IPS-15b (cell line): ENCODE results near the gene ASNSD1.
"Not testable (repeated sequence)": the region's sequence is repeated elsewhere in the genome, so short reads cannot be mapped to it uniquely, and the experiment has no call there.

Source experiments
- H3K27me3 ChIP-seq: one replicate; pipeline ENCODE4 v1.6.1; 2013; ENCODE audit warnings: low read length; ENCODE audit not compliant: control insufficient read depth, insufficient read depth
- H3K36me3 ChIP-seq: one replicate; pipeline ENCODE4 v1.6.1; 2013; ENCODE audit warnings: low read length; ENCODE audit not compliant: control insufficient read depth, insufficient read depth
- H3K4me1 ChIP-seq: one replicate; pipeline ENCODE4 v1.6.1; 2013; ENCODE audit warnings: mild to moderate bottlenecking, low read length; ENCODE audit not compliant: control insufficient read depth, insufficient read depth
- H3K4me3 ChIP-seq: one replicate; pipeline ENCODE4 v1.5.1; 2013; ENCODE audit warnings: low read depth, low read length
- H3K9ac ChIP-seq: one replicate; pipeline ENCODE4 v1.6.1; 2013; ENCODE audit warnings: low read depth, mild to moderate bottlenecking, low read length
- H3K9me3 ChIP-seq: one replicate; pipeline ENCODE4 v1.6.1; 2013; ENCODE audit warnings: mild to moderate bottlenecking, low read length; ENCODE audit not compliant: control insufficient read depth, insufficient read depth

ASNSD1 gene

DNA sequence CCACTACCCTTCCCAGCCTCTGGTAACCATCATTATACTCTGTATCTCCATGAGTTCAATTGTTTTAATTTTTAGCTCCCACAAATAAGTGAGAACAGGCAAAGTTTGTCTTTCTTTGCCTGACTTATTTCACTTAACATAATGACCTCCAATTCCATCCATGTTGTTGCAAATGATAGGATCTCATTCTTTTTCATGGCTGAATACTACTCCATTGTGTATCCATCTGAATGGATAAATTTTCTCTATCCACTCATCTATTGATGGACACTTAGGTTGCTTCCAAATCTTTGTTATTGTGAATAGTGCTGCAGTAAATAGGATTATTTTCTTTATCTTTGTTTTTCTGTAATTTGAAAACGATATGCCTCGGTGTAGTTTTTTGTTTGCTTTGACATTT is 39.4 kb downstream of the ASNSD1 start:
- H3K4me1 ChIP-seq, result no peaks in the 10 kb centered on the region
- no peaks in the 10 kb centered on the region for H3K9me3 ChIP-seq
- no peaks in the 10 kb centered on the region for H3K36me3 ChIP-seq
- H3K27me3 ChIP-seq, result no peaks in the 10 kb centered on the region
- H3K4me3 ChIP-seq, result no peak overlapping the region
- no peak overlapping the region for H3K9ac ChIP-seq

DNA sequence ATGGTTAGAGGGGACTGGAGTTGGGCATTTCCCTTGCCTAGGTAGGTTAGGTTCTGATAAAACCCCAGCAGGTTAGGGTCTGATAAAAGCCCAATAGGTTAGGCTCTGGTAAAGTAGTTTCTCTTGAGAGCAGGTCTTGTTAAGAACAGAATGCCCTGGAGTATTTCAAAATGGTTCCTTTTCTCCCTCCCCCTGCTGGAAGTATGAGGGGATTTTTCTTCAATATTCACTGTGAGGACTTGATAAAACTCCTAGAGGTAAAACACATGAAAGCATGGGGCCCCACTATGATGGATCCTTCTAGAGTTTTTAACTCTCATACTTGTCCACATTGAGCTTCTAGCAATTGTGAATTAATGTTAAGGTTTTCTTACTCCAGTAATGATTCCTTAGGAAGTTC is 40.8 kb downstream of the ASNSD1 start:
- Histone ChIP-seq H3K36me3 (no peaks in the 10 kb centered on the region), H3K9ac (no peak overlapping the region), H3K27me3 (no peaks in the 10 kb centered on the region), H3K4me3 (no peak overlapping the region), H3K9me3 (no peaks in the 10 kb centered on the region), H3K4me1 (no peaks in the 10 kb centered on the region)

DNA sequence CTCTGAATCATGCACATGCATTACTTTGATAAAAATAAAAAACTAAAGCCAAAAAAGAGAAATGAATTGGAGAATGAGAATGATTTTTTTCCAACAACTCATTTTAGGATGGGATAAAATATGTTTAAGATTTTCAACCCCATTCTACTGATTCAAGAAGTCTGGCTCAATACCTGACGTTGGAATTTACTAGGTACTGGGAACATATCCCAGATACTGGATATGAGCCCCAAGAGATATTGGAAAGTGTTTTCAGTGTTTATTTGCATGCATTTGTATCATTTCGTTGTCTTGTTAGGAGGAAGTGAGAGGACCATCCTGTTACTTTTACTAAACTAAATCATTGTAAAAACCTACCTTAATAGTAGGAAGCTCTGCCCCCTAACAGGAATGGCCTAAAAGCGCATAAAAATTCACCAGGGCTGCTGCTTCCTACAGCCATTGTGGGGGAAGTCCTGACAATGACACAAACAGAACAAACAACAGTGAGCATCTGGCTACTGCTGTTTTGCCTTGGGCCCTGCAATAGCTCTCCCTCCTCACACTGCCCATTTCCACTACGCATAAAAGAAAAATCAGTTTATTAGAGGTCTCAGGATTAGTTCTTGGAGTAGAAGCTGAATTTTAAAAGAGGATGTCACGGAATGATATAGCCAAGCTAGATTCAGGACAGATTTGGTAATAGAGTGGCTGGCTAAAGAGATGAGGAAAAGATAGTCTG is 48.4 kb downstream of the ASNSD1 start:
- Histone ChIP-seq H3K36me3 (no peaks in the 10 kb centered on the region), H3K4me1 (no peaks in the 10 kb centered on the region), H3K9ac (no peak overlapping the region), H3K9me3 (no peaks in the 10 kb centered on the region), H3K27me3 (no peaks in the 10 kb centered on the region), H3K4me3 (no peak overlapping the region)

DNA sequence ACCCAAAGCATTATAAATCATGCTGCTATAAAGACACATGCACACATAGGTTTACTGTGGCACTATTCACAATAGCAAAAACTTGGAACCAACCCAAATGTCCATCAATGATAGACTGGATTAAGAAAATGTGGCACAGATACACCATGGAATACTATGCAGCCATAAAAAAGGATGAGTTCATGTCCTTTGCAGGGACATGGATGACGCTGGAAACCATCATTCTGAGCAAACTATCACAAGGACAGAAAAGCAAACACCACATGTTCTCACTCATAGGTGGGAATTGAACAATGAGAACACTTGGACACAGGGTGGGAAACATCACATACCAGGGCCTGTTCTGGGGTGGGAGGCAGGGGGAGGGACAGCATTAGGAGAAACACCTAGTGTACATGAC is 56.3 kb downstream of the ASNSD1 start:
- not testable (repeated sequence) for H3K9me3 ChIP-seq, H3K36me3 ChIP-seq, H3K27me3 ChIP-seq, H3K9ac ChIP-seq, H3K4me3 ChIP-seq, H3K4me1 ChIP-seq

DNA sequence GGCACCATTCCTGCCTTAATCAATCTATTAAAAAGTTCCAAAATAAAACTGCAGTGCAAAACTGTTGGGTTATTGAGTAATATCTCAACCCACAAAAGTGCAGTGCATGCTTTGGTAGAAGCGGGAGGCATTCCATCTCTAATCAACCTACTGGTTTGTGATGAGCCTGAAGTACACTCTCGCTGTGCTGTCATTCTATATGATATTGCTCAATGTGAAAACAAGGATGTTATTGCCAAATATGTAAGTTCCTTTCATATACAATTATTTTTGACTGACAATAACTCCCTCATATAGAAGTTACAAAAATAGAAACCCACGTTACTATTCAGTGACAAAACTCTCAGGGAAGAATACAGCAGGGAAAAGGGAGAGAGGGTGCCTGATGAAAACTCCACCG is 58.3 kb downstream of the ASNSD1 start:
- Histone ChIP-seq H3K27me3 (no peaks in the 10 kb centered on the region), H3K36me3 (no peaks in the 10 kb centered on the region), H3K9me3 (no peaks in the 10 kb centered on the region), H3K9ac (no peak overlapping the region), H3K4me3 (no peak overlapping the region), H3K4me1 (no peaks in the 10 kb centered on the region)
